HG02870 (cell line): ENCODE data around the gene CRTC3.
"Not testable (repeated sequence)": the region's sequence is repeated elsewhere in the genome, so short reads cannot be mapped to it uniquely, and the experiment has no call there.

Source experiments
- ATAC-seq: cut with Tn5 transposase; IDR thresholded peaks from one replicate; pipeline ENCODE4 v1.9.1; 2021; ENCODE audit warnings: mild to moderate bottlenecking, moderate library complexity; ENCODE audit not compliant: unreplicated experiment

CRTC3 gene

DNA sequence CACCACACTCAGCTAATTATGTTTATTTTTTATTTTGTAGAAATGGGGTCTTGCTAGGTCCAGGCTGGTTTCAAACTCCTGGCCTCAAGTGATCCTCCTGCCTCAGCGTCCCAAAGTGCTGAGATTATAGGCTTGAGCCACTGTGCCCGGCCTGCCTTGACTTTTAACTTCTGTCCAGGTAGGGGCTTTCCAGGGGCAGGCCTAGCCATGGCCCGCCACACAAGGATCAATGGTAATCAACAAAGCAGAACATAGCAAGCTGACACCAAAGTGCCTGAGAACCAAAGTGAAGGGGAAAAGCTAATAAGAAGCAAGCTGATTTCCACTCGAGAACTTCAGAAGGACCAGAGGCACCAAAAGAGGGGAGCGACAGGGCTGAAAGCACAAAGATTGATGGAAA is 9.4 kb upstream of the CRTC3 start:
- ATAC-seq = no peak

DNA sequence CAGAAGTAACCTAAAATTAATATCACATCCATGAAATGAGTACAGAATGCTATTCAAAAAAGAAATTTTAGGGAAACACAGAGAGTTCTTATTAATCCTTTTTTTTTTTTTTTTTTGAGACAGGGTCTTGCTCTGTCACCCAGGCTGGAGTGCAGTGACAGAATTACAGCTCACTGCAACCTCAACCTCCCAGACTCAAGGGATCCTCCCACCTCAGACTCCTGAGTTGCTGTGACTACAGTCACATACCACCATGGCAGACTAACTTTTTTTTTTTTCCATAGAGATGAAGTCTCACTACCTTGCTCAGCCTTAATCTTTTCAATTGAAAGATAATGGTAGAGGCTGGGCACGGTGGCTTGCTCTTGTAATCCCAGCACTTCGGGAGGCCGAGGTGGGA is 6.3 kb upstream of the CRTC3 start:
- ATAC-seq = no peak

DNA sequence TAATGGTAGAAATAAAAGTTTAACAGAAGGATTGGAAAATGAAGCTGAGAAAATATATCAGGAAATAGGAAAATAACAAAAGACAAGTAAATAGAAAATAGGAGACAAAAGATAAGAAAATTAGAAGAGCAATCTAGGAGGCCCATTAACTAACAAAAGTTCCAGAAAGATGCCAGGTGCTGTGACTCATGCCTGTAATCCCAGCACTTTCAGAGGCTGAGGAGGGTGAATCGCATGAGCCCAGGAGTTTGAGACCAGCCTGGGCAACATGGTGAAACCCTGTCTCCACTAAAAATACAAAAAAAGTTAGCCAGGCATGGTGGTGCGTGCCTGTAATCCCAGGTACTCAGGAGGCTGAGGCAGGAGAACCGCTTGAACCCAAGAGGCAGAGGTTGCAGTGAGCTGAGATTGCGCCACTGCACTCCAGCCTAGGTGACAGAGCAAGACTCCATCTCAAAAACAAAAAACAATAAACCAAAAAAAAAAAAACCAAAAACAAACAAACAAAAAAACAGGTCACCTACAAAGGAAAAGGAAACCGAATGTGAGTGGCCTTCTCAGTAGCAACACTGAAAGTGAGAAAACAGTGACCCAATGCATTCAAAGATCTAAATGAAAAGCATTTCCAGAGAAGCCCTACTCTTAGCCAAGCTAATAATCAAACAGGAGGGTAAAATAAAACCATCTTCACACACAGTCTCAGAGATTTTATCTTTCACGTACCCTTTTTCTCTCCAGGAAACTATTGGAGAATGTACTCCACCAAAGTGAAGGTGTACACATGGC is 5.5 kb upstream of the CRTC3 start:
- ATAC-seq = not testable (repeated sequence)

- ATAC-seq = no peak
Observed at GRCh38 chr15:90529011-90529370, 732 bp upstream of the CRTC3 start.

DNA sequence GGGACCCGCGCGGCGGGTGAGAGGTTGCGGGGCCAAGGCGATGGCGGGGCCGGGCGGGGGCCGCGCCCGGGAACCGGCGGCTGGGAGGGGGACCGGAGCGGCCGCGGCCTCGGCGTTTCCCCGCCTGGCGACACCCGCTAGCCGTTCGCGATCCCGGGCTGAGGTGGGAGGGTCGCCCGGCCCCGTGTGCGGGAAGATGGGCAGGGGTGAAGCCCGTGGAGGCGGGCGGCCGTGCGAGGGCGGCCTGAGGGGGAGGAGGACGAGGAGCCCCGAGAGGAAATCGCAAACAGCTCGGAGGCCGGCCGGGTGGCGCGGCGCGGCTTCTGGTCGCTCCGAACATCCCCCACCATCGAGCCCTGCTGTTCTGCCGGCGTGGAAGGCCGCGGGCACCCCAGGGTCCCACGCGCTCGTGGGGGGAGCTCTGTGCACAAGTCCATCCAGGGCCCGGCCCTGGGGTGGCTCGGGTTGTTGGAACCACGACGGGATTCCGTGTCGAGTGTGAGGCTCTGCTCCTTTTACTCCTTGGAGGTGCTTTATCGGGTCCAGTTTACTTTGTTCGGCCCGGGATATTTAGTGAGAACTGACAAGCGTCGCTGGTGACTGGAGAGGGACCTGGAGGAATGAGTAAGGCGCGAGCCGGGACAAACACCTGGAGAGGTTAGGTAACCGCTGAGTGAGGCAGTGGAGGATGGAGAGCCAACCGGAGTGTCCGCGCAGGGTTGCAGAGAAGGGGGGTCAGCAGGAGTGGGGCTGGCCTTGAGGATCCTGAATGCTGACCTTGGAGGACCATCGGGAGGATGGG is 728 bp downstream of the CRTC3 start:
- peak; percentile 30 for ATAC-seq

DNA sequence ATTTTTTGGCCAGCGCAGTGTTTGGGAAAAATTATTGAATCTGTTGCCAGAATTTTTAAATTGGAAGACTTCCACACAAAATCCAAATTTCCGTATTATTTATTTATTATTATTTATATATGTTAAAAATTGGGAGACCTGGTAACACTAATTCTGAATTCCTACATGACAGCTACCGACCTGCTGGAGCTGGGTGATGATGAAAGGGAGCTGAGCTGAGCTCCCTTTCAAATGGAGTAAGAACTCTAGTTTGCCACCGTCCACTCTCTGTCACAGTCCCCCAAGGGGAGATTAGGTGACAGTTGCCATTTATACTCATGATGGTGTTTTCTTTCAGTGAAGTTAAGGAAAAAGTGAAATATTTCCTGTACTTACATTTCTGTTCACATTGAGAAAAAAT is 1.4 kb downstream of the CRTC3 start:
- no peak for ATAC-seq

GRCh38 chr15:90535254-90535653 is 5.5 kb downstream of the CRTC3 start:
- ATAC-seq = no peak

- ATAC-seq = no peak
Observed at GRCh38 chr15:90539789-90540188, 10.1 kb downstream of the CRTC3 start.

DNA sequence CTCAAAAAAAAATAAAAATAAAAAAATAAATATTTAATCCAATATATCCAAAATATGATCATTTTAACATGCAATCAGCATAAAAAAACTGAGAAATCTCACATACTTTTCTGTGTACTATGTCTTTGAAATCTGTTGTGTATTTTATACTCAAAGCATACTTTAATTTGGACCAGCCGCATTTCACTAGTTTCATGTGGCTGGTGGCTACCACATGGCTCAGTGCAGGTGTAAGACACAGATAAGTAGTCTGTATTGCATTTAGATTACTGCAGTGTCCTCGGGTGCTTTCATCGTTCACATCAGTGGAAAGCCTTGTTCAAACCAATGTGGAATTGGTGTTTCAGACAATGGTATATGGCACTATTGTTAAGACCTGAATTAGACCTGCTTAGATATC is 11.0 kb downstream of the CRTC3 start:
- ATAC-seq = no peak

DNA sequence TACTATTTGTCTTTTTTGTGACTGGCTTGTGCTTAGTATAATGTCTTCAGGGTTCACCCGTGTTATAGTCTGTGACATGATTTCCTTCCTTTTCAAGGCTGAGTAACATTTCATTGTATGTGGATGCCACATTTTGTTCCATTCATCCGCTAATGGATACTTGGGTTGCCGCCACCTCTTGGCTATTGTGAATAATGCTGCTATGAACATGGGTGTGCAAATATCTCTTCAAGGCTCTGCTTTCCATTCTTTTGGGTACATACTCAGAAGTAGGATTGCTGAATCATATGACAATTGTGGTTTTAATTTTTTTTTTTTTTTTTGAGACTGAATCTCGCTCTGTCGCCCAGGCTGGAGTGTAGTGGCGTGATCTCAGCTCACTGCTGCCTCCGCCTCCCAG is 15.4 kb downstream of the CRTC3 start:
- no peak for ATAC-seq

GRCh38 chr15:90547540-90547939 is 17.8 kb downstream of the CRTC3 start:
- ATAC-seq = no peak

- ATAC-seq = peak; percentile 71
Observed at GRCh38 chr15:90550919-90551318, 21.2 kb downstream of the CRTC3 start.

DNA sequence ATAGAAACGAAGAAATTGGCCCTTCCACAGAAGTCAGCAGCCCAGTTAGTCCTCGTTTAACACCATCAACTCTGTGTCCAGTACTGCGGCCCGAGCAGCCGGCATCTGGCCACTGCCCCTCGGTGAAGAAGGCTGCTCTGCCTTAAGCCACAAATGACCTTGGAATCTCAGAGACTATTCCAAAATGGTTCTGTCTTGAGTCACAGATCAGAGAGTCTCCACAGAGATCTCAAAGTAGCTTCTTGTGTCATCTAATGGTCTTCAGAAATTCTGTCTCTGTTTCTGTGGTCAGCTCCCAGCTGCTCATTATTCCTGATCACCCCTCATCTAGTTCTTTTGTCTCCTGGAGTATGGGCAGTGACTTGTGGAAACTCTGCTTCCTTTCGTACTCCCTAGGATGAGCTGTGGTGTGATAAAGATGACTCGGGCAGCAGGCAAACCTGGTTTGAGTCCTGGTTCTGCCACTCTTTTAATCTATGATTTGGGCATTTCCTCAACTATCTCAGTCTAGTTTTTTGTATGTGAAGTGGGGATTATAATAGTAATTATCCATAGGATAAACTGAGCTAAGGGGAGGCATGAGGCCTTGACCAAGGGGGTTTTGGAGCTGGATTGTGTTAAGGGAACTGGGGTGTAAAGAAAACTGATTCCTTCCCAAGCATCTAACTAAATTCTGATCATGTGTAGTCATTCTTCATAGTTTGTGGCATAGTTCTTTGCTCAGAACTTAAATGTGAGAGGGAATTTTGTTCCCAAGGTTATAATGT is 22.6 kb downstream of the CRTC3 start:
- ATAC-seq = no peak

- no peak for ATAC-seq
Observed at GRCh38 chr15:90552929-90553211, 23.1 kb downstream of the CRTC3 start.

DNA sequence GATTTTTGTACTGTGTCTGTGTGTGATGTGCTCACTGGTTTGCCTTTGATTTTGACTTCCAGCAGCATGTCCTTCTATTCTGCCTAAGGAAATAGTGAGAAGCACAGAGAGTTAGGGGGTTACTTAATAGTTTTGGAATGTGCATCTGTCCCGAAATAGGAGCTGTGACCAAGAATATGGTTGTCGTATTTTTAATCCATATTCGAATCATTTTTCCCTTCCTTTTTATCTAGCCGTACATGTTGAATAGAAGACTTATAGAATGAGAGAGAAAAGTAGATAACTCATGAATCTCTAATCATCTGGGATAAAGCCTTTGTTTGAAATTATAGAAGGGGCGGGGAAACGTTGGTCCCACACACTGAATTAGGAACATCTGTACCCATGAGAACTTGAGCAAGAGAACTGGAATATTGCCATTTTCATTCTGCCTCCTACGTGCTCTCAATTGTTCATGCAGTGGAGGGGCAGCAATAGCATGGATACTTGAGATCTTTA is 23.6 kb downstream of the CRTC3 start:
- no peak for ATAC-seq

DNA sequence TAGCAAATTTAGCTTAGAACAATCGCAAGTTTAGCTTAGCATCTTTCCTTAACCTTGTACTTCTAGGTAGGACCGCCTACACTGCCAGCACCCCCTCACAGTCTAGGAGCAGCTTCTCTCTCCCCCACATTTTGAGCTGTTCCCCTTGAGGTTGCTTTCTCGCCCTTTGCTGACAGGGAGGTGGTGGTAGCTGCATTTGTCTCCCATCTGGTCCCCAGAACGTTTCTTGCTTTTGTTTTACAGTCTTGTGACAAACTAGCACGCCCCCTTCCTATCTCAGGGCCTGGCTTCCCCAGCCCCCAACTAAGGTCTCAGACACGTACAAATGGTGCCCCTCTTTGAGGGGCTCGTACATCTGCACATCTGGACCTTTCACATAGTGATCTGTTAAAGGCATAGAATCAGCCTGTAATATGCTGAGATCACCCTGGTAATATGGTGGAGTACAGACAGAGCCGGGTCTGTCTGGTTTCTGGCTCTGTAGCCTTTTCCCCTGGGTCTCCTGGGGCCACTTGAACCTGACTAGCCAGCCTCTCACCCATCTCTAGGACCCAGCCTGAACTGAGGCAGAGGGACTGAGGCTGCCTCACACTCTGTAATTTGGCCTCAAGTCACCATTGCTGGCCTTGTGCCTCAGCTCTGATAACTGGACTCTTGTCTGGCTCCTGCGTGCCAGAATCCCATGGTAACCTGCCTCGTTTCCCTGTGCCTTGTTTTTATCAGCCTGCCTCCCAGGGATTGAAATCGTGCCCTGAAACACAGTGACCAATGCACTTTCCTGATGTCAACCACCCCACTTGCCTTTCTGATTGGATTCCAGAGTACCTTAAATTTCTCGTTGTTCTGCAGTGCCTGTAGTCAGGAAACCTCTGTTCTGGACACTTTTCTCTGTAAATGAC is 27.7 kb downstream of the CRTC3 start:
- ATAC-seq = no peak

- ATAC-seq = no peak
Observed at GRCh38 chr15:90558171-90558573, 28.4 kb downstream of the CRTC3 start.

DNA sequence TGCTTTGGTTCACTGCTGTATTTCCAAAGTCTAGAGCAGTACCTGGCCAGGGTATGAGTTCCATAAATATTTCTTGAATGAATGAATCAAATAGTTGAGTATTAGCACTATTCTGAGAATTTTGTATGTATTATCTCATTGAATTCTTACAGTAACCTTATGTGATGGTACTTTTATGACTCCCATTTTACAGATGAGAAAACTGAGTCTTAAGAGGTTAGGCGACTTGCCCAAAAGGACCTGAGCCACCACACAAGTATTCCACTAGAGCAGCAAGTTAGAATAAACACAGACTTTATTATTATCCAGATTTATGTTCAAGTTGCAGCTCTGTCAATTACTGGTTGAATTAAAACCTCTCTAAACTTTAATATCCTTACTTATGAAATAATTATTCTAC is 29.4 kb downstream of the CRTC3 start:
- no peak for ATAC-seq

DNA sequence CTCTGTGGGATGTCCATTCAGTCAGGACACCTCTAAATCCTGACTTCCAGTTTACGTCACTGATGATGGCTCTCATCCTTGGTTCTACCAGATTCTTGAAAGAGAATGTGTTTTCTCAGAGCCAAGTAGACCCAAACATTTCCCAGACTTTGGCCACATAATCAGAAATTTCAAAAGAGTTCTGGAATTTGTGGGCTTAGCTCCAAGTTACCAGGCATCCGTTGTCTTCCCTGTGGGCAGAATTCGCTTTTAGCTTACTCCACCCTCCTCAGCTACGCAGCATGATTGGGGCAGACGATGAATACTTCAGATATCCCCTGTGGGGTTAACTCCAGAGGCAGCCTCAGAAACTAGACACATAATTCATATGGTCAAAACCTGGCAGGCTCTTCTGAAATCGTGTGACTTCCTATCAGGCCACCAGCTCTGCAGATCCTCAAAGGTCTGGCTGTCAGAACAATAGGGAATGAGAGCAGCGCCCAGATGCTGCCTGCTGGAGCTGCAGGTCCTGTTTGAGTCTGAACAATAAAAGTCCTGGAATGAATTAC is 30.6 kb downstream of the CRTC3 start:
- no peak for ATAC-seq
